K562 (cell line): ENCODE results near the gene TMEM117. TPM values are rescaled to one million over a fixed set of nuclear protein-coding genes. Genes with fewer than 3 reads are reported as not detected.

Experiments used
- ARID3A ChIP-seq: IDR thresholded peaks from 2 replicates; pipeline ENCODE4 v1.6.1; 2012; ENCODE audit warnings: low read depth, low read length, improper control_type of control experiment, borderline replicate concordance
- ASH1L ChIP-seq: fragments of 450-650 bp; IDR thresholded peaks from 2 replicates; pipeline ENCODE4 v1.6.1; 2018; ENCODE audit warnings: borderline replicate concordance, mild to moderate bottlenecking, low read depth; ENCODE audit not compliant: partially characterized antibody
- C11orf30 ChIP-seq: fragments of 450-650 bp; IDR thresholded peaks from 2 replicates; pipeline ENCODE4 v1.6.1; 2016; ENCODE audit warnings: low read depth, mild to moderate bottlenecking
- ID3 ChIP-seq, 2 experiments: fragments of 250-450 bp in 1 of 2; fragments of 450-650 bp in 1 of 2; sonication (Bioruptor Pico) in 1 of 2; IDR thresholded peaks; 2 replicates each; pipeline versions ENCODE4 v1.6.1 to v1.8.0; 2016 to 2021; ENCODE audit warnings: mild to moderate bottlenecking in 2 of 2, moderate library complexity in 2 of 2, missing compliant biosample characterization in 1 of 2, missing genetic modification characterization in 1 of 2
- MCM3 ChIP-seq: fragments of 450-650 bp; IDR thresholded peaks from 2 replicates; pipeline ENCODE4 v1.6.1; 2016
- NFIC ChIP-seq: fragments of 450-650 bp; IDR thresholded peaks from 2 replicates; pipeline ENCODE4 v1.6.1; 2017; ENCODE audit warnings: mild to moderate bottlenecking, inconsistent platforms
- NR2C1 ChIP-seq, 2 experiments: fragments of 450-650 bp; IDR thresholded peaks; 2 replicates each; pipeline ENCODE4 v1.6.1; 2017; ENCODE audit warnings: mild to moderate bottlenecking in 2 of 2, antibody characterized with exemption in 1 of 2, inconsistent platforms in 1 of 2, missing compliant biosample characterization in 1 of 2, missing genetic modification characterization in 1 of 2
- PATZ1 ChIP-seq: fragments of 250-450 bp; sonication (Bioruptor Pico); IDR thresholded peaks from 2 replicates; pipeline ENCODE4 v1.5.0; 2020; ENCODE audit warnings: mild to moderate bottlenecking, borderline replicate concordance
- POU5F1 ChIP-seq: fragments of 150-350 bp; IDR thresholded peaks from 2 replicates; pipeline ENCODE4 v1.6.1; 2014; ENCODE audit warnings: borderline replicate concordance, low read length, low read depth, mild to moderate bottlenecking; ENCODE audit not compliant: partially characterized antibody
- PRMT5 ChIP-seq: sonication (generic); formaldehyde crosslinking; IDR thresholded peaks from 2 replicates; pipeline ENCODE4 v1.5.0; 2020; ENCODE audit warnings: missing genetic modification reagents
- TCF7L2 ChIP-seq: fragments of 150-350 bp; IDR thresholded peaks from 2 replicates; pipeline ENCODE4 v1.6.1; 2016; ENCODE audit warnings: low read depth, mild to moderate bottlenecking, low read length, moderate library complexity
- TEAD2 ChIP-seq: fragments of 450-650 bp; IDR thresholded peaks from 2 replicates; pipeline ENCODE4 v1.6.1; 2016; ENCODE audit warnings: missing genetic modification characterization, control low read depth, missing compliant biosample characterization
- WHSC1 ChIP-seq: IDR thresholded peaks from one replicate; pipeline ENCODE4 v1.6.1; 2012; ENCODE audit warnings: low read length, control low read depth, inconsistent platforms
- ZNF133 ChIP-seq: fragments of 250-450 bp; sonication (Bioruptor Pico); IDR thresholded peaks from 2 replicates; pipeline ENCODE4 v1.4.0; 2020; ENCODE audit warnings: mild to moderate bottlenecking
- ZNF444 ChIP-seq: fragments of 250-450 bp; sonication (Bioruptor Pico); IDR thresholded peaks from 2 replicates; pipeline ENCODE4 v1.4.0; 2020; ENCODE audit warnings: mild to moderate bottlenecking, moderate library complexity
- ZNF609 ChIP-seq: sonication (generic); formaldehyde crosslinking; IDR thresholded peaks from 2 replicates; pipeline ENCODE4 v1.8.1; 2023; ENCODE audit warnings: missing genetic modification reagents, mild to moderate bottlenecking, borderline replicate concordance
- polyA plus RNA-seq, 8 experiments: library from polyadenylated mRNA; depleted of rRNA in 4 of 8; stranded (reverse) in 5 of 8; unstranded in 3 of 8; fragments of >200 nt; fragmentation: Nextera tagmentation in 2 of 8; fragmentation: Illumina TruSeq in 1 of 8; extraction: Ambion mirVana in 2 of 8; extraction: Trizol in 1 of 8; gene quantifications; 2 replicates each; pipeline versions ENCODE4 v1.2.1 to v1.2.3, GENCODE V29; 2011 to 2014; ENCODE audit warnings: inconsistent platforms in 1 of 8, missing spikeins in 1 of 8
- total RNA-seq, 7 experiments: library from RNA; depleted of rRNA in 6 of 7; stranded (reverse); fragments of >200 nt in 6 of 7; fragmentation: Illumina TruSeq in 2 of 7; extraction: Trizol in 2 of 7; gene quantifications; 2 replicates each; pipeline versions ENCODE4 v1.2.1 to v1.2.3, GENCODE V29; 2011 to 2021; ENCODE audit warnings: low replicate concordance in 1 of 7

Gene TMEM117
- total and polyA plus RNA-seq, 9 of the 15 experiments (the other 6 are each of a cell fraction or from before 2014, with no cell fraction given) = 0.31 to 2.8 (median 1.0) TPM

GRCh38 chr12:43805860-43806736 is 29.8 kb upstream of the TMEM117 start, which contains the start of gene TWF1 (continued):
- TF ChIP-seq TEAD2 = no peak
- TF ChIP-seq PRMT5 = no peak
- TF ChIP-seq WHSC1 = no peak
- no peak for TF ChIP-seq ARID3A
- no peak for TF ChIP-seq MCM3
- no peak for TF ChIP-seq ASH1L
- TF ChIP-seq POU5F1 = no peak
- TF ChIP-seq ZNF609 (CRISPR knock-in tag) = no peak
- TF ChIP-seq ZNF133 = no peak
- no peak for TF ChIP-seq PATZ1
- TF ChIP-seq NR2C1 (IDR thresholded peaks at IDR 0.05) = no peak
- no peak for TF ChIP-seq NR2C1 (tag; IDR thresholded peaks at IDR 0.05)
- no peak for TF ChIP-seq ID3 (CRISPR knock-in tag; IDR thresholded peaks at IDR 0.05)
- TF ChIP-seq ID3 (tag; IDR thresholded peaks at IDR 0.05) = 0 out of 2 replicates have a peak, but pooled peaks have one; percentile 31
- no peak for TF ChIP-seq TCF7L2
- peak; percentile 61 for TF ChIP-seq NFIC
- peak; percentile 88 for TF ChIP-seq C11orf30
- no peak for TF ChIP-seq ZNF444 (CRISPR knock-in tag)
